HG03039 (cell line): ENCODE results near the gene NCS1.

Source experiments
- ATAC-seq: cut with Tn5 transposase; IDR thresholded peaks from one replicate; pipeline ENCODE4 v1.9.1; 2021; ENCODE audit warnings: mild to moderate bottlenecking, moderate library complexity; ENCODE audit not compliant: unreplicated experiment

The NCS1 gene

GRCh38 chr9:130174920-130175321 is 2.7 kb downstream of the NCS1 start:
- no peak for ATAC-seq

- no peak for ATAC-seq
Observed at GRCh38 chr9:130175355-130175754, 3.2 kb downstream of the NCS1 start.

- no peak for ATAC-seq
Observed at GRCh38 chr9:130176760-130177159, 4.6 kb downstream of the NCS1 start.

GRCh38 chr9:130177898-130178805 is 5.9 kb downstream of the NCS1 start:
- no peak for ATAC-seq

GRCh38 chr9:130179331-130179907 is 7.2 kb downstream of the NCS1 start:
- ATAC-seq: no peak

GRCh38 chr9:130180516-130180915 is 8.3 kb downstream of the NCS1 start:
- ATAC-seq: no peak

GRCh38 chr9:130181678-130182380 is 9.6 kb downstream of the NCS1 start:
- no peak for ATAC-seq

- no peak for ATAC-seq
Observed at GRCh38 chr9:130182381-130182909, 10.2 kb downstream of the NCS1 start.

- no peak for ATAC-seq
Observed at GRCh38 chr9:130183133-130183762, 11.0 kb downstream of the NCS1 start.

- ATAC-seq: no peak
Observed at GRCh38 chr9:130185017-130185416, 12.8 kb downstream of the NCS1 start.

- no peak for ATAC-seq
Observed at GRCh38 chr9:130185490-130186031, 13.4 kb downstream of the NCS1 start.

- no peak for ATAC-seq
Observed at GRCh38 chr9:130186051-130186450, 13.8 kb downstream of the NCS1 start.

- ATAC-seq: no peak
Observed at GRCh38 chr9:130186839-130187522, 14.8 kb downstream of the NCS1 start.

GRCh38 chr9:130187523-130187846 is 15.3 kb downstream of the NCS1 start:
- no peak for ATAC-seq

- no peak for ATAC-seq
Observed at GRCh38 chr9:130188860-130189481, 16.8 kb downstream of the NCS1 start.

- ATAC-seq: no peak
Observed at GRCh38 chr9:130189840-130190239, 17.6 kb downstream of the NCS1 start.

- no peak for ATAC-seq
Observed at GRCh38 chr9:130191068-130191748, 19.0 kb downstream of the NCS1 start.

GRCh38 chr9:130191749-130192120 is 19.5 kb downstream of the NCS1 start:
- ATAC-seq: no peak

- no peak for ATAC-seq
Observed at GRCh38 chr9:130192382-130192999, 20.3 kb downstream of the NCS1 start.
